ENCODE data around the gene INPP5A.
A peak's percentile ranks its signal among the peaks of the same experiment; 100 is the strongest.

Gene INPP5A

GRCh38 chr10:132652936-132653590 lies 115.5 kb downstream of the INPP5A start:
- Histone ChIP-seq H3K27ac (no peak overlapping the region), H3K9me3 (ENCODE audit: severe bottlenecking) (no peaks in the 10 kb centered on the region)
- no peak for TF ChIP-seq CTCF (IDR thresholded peaks at IDR 0.05; ENCODE audit: low read depth, low read length)

GRCh38 chr10:132653721-132654120 lies 116.1 kb downstream of the INPP5A start:
- no peaks in the 10 kb centered on the region for H3K27me3 ChIP-seq (ENCODE audit: insufficient read depth, low read depth, severe bottlenecking)
- no peak for TF ChIP-seq CTCF (IDR thresholded peaks at IDR 0.05; ENCODE audit: low read depth, low read length)
- no peaks in the 10 kb centered on the region for H3K36me3 ChIP-seq
- H3K27ac ChIP-seq: no peak overlapping the region
- H3K9me3 ChIP-seq (ENCODE audit: severe bottlenecking): no peaks in the 10 kb centered on the region
- DNase-seq: no peak
- no peak overlapping the region for H3K4me3 ChIP-seq (ENCODE audit: low read depth, low read length)

More at GRCh38 chr10:132652936-132653590, 115.5 kb downstream of the INPP5A start:
- H3K4me3 ChIP-seq (ENCODE audit: low read depth, low read length): no peak overlapping the region
- no peak for DNase-seq
- H3K36me3 ChIP-seq: no peaks in the 10 kb centered on the region
- no peaks in the 10 kb centered on the region for H3K27me3 ChIP-seq (ENCODE audit: insufficient read depth, low read depth, severe bottlenecking)

GRCh38 chr10:132654121-132654571 lies 116.6 kb downstream of the INPP5A start:
- H3K9me3 ChIP-seq (ENCODE audit: severe bottlenecking): no peaks in the 10 kb centered on the region
- no peak for DNase-seq
- TF ChIP-seq CTCF (IDR thresholded peaks at IDR 0.05; ENCODE audit: low read depth, low read length): no peak
- no peak overlapping the region for H3K4me3 ChIP-seq (ENCODE audit: low read depth, low read length)
- no peaks in the 10 kb centered on the region for H3K27me3 ChIP-seq (ENCODE audit: insufficient read depth, low read depth, severe bottlenecking)
- no peak overlapping the region for H3K27ac ChIP-seq
- no peaks in the 10 kb centered on the region for H3K36me3 ChIP-seq

- Histone ChIP-seq H3K27ac (no peak overlapping the region), H3K4me3 (ENCODE audit: low read depth, low read length) (no peak overlapping the region), H3K9me3 (ENCODE audit: severe bottlenecking) (no peaks in the 10 kb centered on the region), H3K27me3 (ENCODE audit: insufficient read depth, low read depth, severe bottlenecking) (no peaks in the 10 kb centered on the region), H3K36me3 (no peaks in the 10 kb centered on the region)
- DNase-seq: peak; percentile 68
- TF ChIP-seq CTCF (IDR thresholded peaks at IDR 0.05; ENCODE audit: low read depth, low read length): peak; percentile 88
These were observed 117.4 kb downstream of the INPP5A start for GRCh38 chr10:132654708-132655661.

GRCh38 chr10:132655735-132656134 lies 118.1 kb downstream of the INPP5A start:
- H3K27ac ChIP-seq: no peak overlapping the region
- TF ChIP-seq CTCF (IDR thresholded peaks at IDR 0.05; ENCODE audit: low read depth, low read length): no peak
- H3K4me3 ChIP-seq (ENCODE audit: low read depth, low read length): no peak overlapping the region
- no peaks in the 10 kb centered on the region for H3K27me3 ChIP-seq (ENCODE audit: insufficient read depth, low read depth, severe bottlenecking)
- DNase-seq: no peak
- no peaks in the 10 kb centered on the region for H3K36me3 ChIP-seq
- H3K9me3 ChIP-seq (ENCODE audit: severe bottlenecking): no peaks in the 10 kb centered on the region

Data from WERI-Rb-1 (cell line).